Stomach (tissue), 9 donors: Measurements from ENCODE around the gene FOXN3. TPM values are rescaled to one million over a fixed set of nuclear protein-coding genes. Genes with fewer than 3 reads are reported as not detected.

ENCODE experiments used
- DNase-seq, 2 donors: peaks; one replicate each; pipeline versions ENCODE4 v3.0.0 to v3.0.0-alpha.2; 2013 to 2019
- H3K27ac ChIP-seq, 5 donors: fragments of 200-600 bp in 4 of 5; sonication (generic) in 4 of 5; one replicate each; pipeline ENCODE4 v1.5.1; 2013 to 2019; ENCODE audit warnings: mild to moderate bottlenecking in 1 of 5, moderate library complexity in 1 of 5
- H3K27me3 ChIP-seq, 3 donors: fragments of 200-600 bp; sonication (generic); one replicate each; pipeline ENCODE4 v1.5.1; 2017 to 2019; ENCODE audit warnings: mixed run types in 1 of 3
- H3K36me3 ChIP-seq, 4 donors: fragments of 200-600 bp; sonication (generic); 1 replicate in 3 of 4; 2 replicates in 1 of 4; pipeline ENCODE4 v1.5.1; 2016 to 2019
- H3K4me1 ChIP-seq, 4 donors: fragments of 200-600 bp; sonication (generic); one replicate each; pipeline ENCODE4 v1.5.1; 2016 to 2019
- H3K4me3 ChIP-seq, 4 donors: fragments of 200-600 bp; sonication (generic) in 3 of 4; one replicate each; pipeline ENCODE4 v1.5.1; 2016 to 2019; ENCODE audit warnings: mild to moderate bottlenecking in 1 of 4
- H3K9me3 ChIP-seq, 4 donors: fragments of 200-600 bp; sonication (generic); one replicate each; pipeline ENCODE4 v1.5.1; 2016 to 2019
- EP300 ChIP-seq: sonication (generic); formaldehyde crosslinking; IDR thresholded peaks from one replicate; pipeline ENCODE4 v1.6.1; 2017; ENCODE audit warnings: antibody characterized with exemption
- POLR2A ChIP-seq, 4 donors: fragments of 450-650 bp; IDR thresholded peaks; one replicate each; pipeline ENCODE4 v1.6.1; 2016; ENCODE audit warnings: antibody characterized with exemption in 4 of 4, control low read depth in 2 of 4, mild to moderate bottlenecking in 1 of 4, moderate library complexity in 1 of 4
- POLR2AphosphoS5 ChIP-seq, 3 donors: sonication (generic); formaldehyde crosslinking; IDR thresholded peaks; one replicate each; pipeline ENCODE4 v1.6.1; 2016; ENCODE audit warnings: antibody characterized with exemption in 3 of 3
- WGBS, 5 donors: extraction: QIAGEN DNeasy Blood & Tissue Kit in 3 of 5; methylation state at CpG; one replicate each; pipeline versions ENCODE4 v1.1.5 to v1.1.7; 2013 to 2018; 5-methylcytosine and 5-hydroxymethylcytosine counted together
- intact Hi-C: fragments of 100-400 bp; cut with DNase I; formaldehyde crosslinking; loops from one replicate; pipeline ENCODE4 v1.15.1; 2023; ENCODE audit warnings: low total_unique reads
- polyA plus RNA-seq, 3 donors: library from polyadenylated mRNA; stranded (reverse); fragments of 200-250 nt; gene quantifications; one replicate each; pipeline ENCODE4 v1.2.3, GENCODE V29; 2013
- total RNA-seq, 5 donors: library from RNA; depleted of rRNA; stranded (reverse); fragments of >200 nt; gene quantifications; one replicate each; pipeline versions ENCODE4 v1.1.0 to v1.2.3, GENCODE V29; 2014 to 2016
- TF ChIP-seq, protein P1 (sequence below), 7 experiments: fragments of 450-650 bp in 4 of 7; fragments of 200-600 bp in 3 of 7; sonication (generic) in 3 of 7; IDR thresholded peaks; one replicate each; pipeline ENCODE4 v1.5.1; 2016 to 2019; ENCODE audit warnings: antibody characterized with exemption in 7 of 7, control low read depth in 2 of 7, mild to moderate bottlenecking in 1 of 7
- donor health status: healthy with polysubstance abuse.
- donor health status: Bipolar disorder and iron deficiency.
- donor health status: healthy.

Gene FOXN3
- total and polyA plus RNA-seq, 8 donors, result 12.5 to 126 (median 56.6) TPM

- DNase-seq, result no peak
- no peak overlapping the region for H3K4me3 ChIP-seq
- TF ChIP-seq POLR2AphosphoS5 (IDR thresholded peaks at IDR 0.05), result no peak
- no peak for TF ChIP-seq EP300
- TF ChIP-seq, protein P1, sequence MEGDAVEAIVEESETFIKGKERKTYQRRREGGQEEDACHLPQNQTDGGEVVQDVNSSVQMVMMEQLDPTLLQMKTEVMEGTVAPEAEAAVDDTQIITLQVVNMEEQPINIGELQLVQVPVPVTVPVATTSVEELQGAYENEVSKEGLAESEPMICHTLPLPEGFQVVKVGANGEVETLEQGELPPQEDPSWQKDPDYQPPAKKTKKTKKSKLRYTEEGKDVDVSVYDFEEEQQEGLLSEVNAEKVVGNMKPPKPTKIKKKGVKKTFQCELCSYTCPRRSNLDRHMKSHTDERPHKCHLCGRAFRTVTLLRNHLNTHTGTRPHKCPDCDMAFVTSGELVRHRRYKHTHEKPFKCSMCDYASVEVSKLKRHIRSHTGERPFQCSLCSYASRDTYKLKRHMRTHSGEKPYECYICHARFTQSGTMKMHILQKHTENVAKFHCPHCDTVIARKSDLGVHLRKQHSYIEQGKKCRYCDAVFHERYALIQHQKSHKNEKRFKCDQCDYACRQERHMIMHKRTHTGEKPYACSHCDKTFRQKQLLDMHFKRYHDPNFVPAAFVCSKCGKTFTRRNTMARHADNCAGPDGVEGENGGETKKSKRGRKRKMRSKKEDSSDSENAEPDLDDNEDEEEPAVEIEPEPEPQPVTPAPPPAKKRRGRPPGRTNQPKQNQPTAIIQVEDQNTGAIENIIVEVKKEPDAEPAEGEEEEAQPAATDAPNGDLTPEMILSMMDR (IDR thresholded peaks at IDR 0.05), result no peak
- no peak for TF ChIP-seq POLR2A (IDR thresholded peaks at IDR 0.05)
- intact Hi-C loops, result no loop called here
- no peaks in the 10 kb centered on the region for H3K9me3 ChIP-seq
- no peaks in the 10 kb centered on the region for H3K27me3 ChIP-seq
- H3K4me1 ChIP-seq, result peaks cover 0 to 16% (median 6%) of the 10 kb centered on the region in 4 donors
- H3K36me3 ChIP-seq, result peaks cover 0 to 18% (median 15%) of the 10 kb centered on the region in 4 donors
- WGBS, 5 donors, result 87 to 93% (median 91%) methylated on average over 6 of the region's 6 CpGs
- H3K27ac ChIP-seq, result no peak overlapping the region
These were observed 139.8 kb downstream of the FOXN3 start for GRCh38 chr14:89277203-89277602.

- intact Hi-C loops, result no loop called here
- Histone ChIP-seq H3K27me3 (no peaks in the 10 kb centered on the region), H3K9me3 (no peaks in the 10 kb centered on the region), H3K27ac (no peak overlapping the region), H3K4me3 (no peak overlapping the region), H3K36me3 (peaks cover 0 to 18% (median 15%) of the 10 kb centered on the region in 4 donors), H3K4me1 (peaks cover 0 to 22% (median 9%) of the 10 kb centered on the region in 4 donors)
- 70 to 77% (median 72%) methylated on average over 3 of the region's 3 CpGs for WGBS, 5 donors
- TF ChIP-seq POLR2A (IDR thresholded peaks at IDR 0.05), result no peak
- TF ChIP-seq, protein P1 (IDR thresholded peaks at IDR 0.05), result no peak
- TF ChIP-seq POLR2AphosphoS5 (IDR thresholded peaks at IDR 0.05), result no peak
- TF ChIP-seq EP300, result no peak
- peak in 1 of 2 donors; percentile 25 for DNase-seq
These were observed 140.5 kb downstream of the FOXN3 start for GRCh38 chr14:89276424-89276975.

- H3K36me3 ChIP-seq, result peaks cover 0 to 11% (median 4%) of the 10 kb centered on the region in 4 donors
- WGBS, 5 donors, result 44 to 66% (median 50%) methylated on average over 7 of the region's 7 CpGs
- TF ChIP-seq EP300 (no peak), POLR2A (IDR thresholded peaks at IDR 0.05) (no peak), POLR2AphosphoS5 (IDR thresholded peaks at IDR 0.05) (peak in 1 of 3 donors; percentile 34)
- no peak overlapping the region for H3K4me3 ChIP-seq
- H3K9me3 ChIP-seq, result no peaks in the 10 kb centered on the region
- intact Hi-C loops, result no loop called here
- DNase-seq, result peak; percentile 43 to 93
- H3K27me3 ChIP-seq, result no peaks in the 10 kb centered on the region
- H3K4me1 ChIP-seq, result peaks cover 0 to 72% (median 33%) of the 10 kb centered on the region in 4 donors
- H3K27ac ChIP-seq, result peak overlapping the region in 1 of 5 donors; percentile 7
These were observed 146.4 kb downstream of the FOXN3 start for GRCh38 chr14:89270439-89271227.

GRCh38 chr14:89269404-89269803 lies 147.6 kb downstream of the FOXN3 start:
- intact Hi-C loops, result no loop called here
- Histone ChIP-seq H3K27me3 (no peaks in the 10 kb centered on the region), H3K4me1 (peaks cover 0 to 81% (median 33%) of the 10 kb centered on the region in 4 donors), H3K36me3 (peaks cover 0 to 11% (median 4%) of the 10 kb centered on the region in 4 donors), H3K27ac (no peak overlapping the region), H3K4me3 (no peak overlapping the region), H3K9me3 (no peaks in the 10 kb centered on the region)
- 43 to 57% (median 47%) methylated on average over 6 of the region's 6 CpGs for WGBS, 5 donors
- TF ChIP-seq EP300 (no peak), POLR2A (IDR thresholded peaks at IDR 0.05) (no peak), POLR2AphosphoS5 (IDR thresholded peaks at IDR 0.05) (no peak)
- TF ChIP-seq, protein P1 (IDR thresholded peaks at IDR 0.05), result no peak
- DNase-seq, result peak in 1 of 2 donors; percentile 46
